GM12892 (cell line): ENCODE results near the gene PPP1R12A.

Experiments used
- DNase-seq: peaks from one replicate; pipeline ENCODE4 v3.0.0; 2011; ENCODE audit not compliant: insufficient read length
- FAIRE-seq: peaks from 2 replicates; lab custom pipeline; 2011; peaks lifted over from hg19 to GRCh38; lab: Jason Lieb, UNC
- POLR2A ChIP-seq: IDR thresholded peaks from 2 replicates; pipeline ENCODE4 v1.6.1; 2011; ENCODE audit warnings: low read depth, low read length, control low read depth
- POLR2AphosphoS5 ChIP-seq: IDR thresholded peaks from 2 replicates; pipeline ENCODE4 v1.6.1; 2011; ENCODE audit warnings: low read depth, low read length, control low read depth
- TAF1 ChIP-seq: IDR thresholded peaks from 2 replicates; pipeline ENCODE4 v1.6.1; 2011; ENCODE audit warnings: low read depth, mild to moderate bottlenecking, control low read depth, low read length, borderline replicate concordance

The PPP1R12A gene

DNA sequence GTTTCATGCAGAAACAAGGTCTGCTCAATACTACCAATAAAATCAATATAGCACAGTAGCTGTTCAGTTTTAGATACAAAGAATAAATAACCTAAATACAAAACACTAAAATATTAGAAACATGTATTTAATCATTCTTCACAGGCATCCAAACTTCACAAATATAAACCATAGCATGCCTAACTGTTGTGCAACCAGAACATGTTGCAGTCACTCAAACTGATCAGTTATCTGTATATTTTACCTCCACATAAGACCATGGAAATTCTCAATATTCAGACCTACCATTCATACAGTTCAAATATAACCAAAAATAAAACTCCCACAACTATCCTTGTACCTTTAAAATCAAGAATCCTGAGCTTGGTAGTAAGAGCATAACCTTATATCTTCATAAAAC lies 161.0 kb downstream of the PPP1R12A start:
- DNase-seq (no peak), FAIRE-seq (no peak)
- TF ChIP-seq POLR2A = no peak
- TF ChIP-seq POLR2AphosphoS5 = no peak
- no peak for TF ChIP-seq TAF1

DNA sequence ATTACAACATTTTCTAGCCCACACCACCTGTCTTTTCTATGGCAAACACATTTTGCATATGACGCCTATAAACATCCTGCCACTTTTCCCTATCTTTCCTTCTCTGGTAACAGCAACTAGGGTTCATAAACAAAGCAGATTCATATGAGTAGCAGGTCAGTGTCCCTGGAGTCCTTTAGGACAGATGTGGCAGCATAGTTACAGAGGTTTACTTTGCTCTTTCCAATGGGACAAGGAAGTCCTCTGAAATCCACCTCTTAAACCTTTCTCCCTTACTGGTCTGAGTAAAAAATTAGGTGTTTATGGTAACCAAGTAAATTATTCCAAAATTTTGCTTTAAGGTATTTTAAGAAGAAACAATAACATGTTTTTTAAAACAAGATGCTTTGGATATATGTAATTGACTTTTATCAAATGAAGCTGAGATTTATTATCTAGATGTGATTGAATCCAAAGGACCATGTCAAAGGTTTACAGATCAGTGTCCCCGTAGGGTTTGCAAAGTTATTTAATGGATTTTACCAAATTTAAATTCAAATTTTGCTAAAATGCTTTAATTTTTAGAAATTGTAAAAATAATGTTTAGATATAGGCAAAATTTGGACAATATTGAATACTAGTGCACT lies 164.9 kb downstream of the PPP1R12A start:
- no peak for FAIRE-seq
- no peak for TF ChIP-seq TAF1
- no peak for DNase-seq

DNA sequence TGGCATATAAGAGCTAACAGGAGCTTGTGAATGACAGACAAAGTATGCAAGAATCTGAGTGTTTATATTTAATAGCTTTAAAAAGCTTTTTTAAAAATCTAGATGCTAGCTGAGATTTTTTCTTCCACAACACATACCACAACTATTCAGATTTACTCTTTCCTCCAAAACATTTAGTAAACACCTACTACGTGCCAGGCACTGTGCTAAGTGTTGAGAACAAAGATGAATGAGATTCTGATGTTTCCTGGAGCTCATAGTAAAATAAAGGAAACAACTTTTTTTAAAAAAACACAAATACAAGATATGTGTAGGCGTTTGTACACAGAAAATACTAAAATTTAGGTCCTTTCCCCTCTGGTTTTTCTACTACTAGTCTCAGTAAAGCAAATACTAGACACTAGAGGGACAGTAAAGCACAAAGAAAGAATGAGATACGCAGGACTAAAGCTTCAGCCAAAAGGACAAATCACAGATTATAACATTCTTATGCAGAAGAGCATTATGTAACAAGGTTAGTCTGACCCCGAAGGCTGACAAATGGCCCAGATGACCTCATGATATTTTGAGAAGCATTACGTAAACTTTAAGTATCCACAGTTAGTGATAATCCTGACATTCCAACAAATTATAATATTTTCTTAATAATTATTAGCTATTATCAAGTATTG lies 165.6 kb downstream of the PPP1R12A start:
- FAIRE-seq = no peak
- TF ChIP-seq POLR2A (no peak), TAF1 (no peak), POLR2AphosphoS5 (no peak)

DNA sequence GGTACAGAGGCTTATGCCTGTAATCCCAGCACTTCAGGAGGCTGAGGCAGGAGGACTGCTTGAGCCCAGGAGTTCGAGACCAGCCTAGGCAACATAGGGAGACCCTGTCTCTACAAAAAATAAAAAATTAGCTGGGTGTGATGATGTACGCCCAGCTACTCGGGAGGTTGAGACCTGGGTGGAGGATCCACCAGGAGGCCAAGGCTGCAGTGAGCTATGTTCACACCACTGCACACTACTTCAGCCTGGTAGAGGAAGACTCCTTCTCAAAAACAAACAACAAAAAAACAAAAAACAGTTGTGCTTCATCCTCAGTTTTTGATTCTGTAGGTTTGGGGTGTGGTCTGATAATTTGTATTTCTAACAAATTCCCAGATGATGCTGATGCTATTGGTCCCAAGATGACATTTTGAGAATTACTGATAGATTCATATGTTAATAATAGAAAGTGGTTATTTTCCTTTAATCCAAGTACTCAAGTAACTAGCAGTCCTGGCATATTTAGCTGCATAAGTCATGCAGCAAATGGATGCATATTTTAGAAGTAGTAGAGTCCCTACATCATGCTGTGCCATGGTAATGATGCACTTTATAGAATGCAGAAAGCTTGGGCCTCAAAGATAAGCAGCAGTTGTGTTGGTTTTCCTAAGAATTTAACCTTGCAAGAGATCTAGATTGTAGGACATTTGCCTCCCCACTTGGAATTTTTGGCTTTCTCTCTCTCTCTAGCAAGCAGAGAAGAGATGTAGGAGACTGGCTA lies 168.0 kb downstream of the PPP1R12A start:
- DNase-seq (no peak), FAIRE-seq (no peak)
- TF ChIP-seq POLR2AphosphoS5 (no peak), POLR2A (no peak), TAF1 (no peak)

More for the DNA sequence above, 165.6 kb downstream of the PPP1R12A start:
- DNase-seq = no peak

DNA sequence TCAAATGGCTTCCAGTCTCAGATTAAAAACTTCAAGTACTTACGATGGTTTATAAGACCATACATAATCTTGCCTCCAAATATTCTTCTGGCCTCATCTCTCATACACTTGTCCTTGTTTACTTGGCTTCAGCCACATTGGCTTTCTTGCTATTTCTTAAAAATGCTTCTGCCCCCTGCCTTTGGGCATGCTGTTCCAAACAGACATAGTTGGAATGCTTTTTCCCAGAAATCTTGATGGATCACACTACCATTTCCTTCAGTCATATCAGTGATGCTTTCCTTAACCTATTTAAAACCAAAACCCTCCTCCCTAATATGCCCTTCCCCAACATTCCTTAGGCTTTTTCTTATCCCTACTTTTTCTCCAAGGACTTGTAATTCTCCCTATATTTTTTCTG lies 169.7 kb downstream of the PPP1R12A start:
- no peak for DNase-seq

DNA sequence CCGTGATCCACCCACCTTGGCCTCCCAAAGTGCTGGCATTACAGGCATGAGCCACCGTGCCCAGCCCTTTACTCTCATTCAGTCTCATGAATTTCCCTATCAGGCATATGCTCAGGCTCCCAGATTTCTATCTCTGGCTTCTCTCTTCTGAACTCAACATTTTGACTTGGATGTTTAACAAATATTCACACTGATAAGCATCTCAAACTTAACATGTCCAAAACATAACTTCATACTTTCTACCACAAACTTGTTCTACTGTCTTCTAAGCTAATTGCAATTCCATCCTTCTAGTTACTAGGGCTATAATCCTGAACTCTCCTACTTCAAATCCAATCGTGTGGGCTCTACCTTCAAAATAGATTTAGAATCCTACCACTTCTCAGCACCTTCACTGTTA lies 170.3 kb downstream of the PPP1R12A start:
- FAIRE-seq = no peak
- TF ChIP-seq TAF1 = no peak

More for the DNA sequence above, 169.7 kb downstream of the PPP1R12A start:
- no peak for FAIRE-seq
- TF ChIP-seq POLR2AphosphoS5 (no peak), TAF1 (no peak), POLR2A (no peak)

DNA sequence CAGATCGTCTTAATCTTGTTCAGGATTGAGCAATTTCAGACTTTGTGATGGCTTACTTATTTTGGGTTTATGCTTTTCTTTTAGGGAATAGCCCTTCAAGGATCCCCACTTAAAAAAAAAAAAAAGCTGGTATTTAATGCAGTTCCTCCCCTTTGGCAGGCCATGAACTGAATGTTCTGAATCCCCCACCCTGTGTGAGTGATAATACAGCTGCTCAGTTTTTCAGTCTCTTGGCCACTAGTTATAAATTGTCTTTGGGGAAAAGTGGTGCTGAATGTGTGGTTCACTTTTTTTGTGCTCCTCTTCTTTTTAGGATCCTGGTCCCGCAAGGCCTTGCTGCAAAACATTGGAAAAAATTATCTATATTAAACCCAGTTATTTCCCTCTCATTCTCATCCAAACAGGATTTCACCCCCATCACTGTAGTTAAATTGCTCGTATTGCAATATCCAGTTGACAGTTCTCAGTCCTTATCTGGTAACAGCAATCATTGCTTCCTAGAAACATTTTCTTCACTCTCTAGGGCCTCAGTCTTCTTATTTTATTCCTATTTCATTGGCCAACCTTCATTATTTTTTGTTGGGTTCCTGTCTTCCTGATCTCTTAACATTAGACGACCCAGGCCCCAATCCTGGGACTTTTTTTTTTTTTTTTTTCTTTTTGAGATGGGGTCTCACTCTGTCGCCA lies 171.0 kb downstream of the PPP1R12A start:
- FAIRE-seq (no peak), DNase-seq (no peak)
- no peak for TF ChIP-seq POLR2AphosphoS5
- no peak for TF ChIP-seq POLR2A
- no peak for TF ChIP-seq TAF1

More for the DNA sequence above, 170.3 kb downstream of the PPP1R12A start:
- no peak for DNase-seq

- no peak for TF ChIP-seq POLR2A
- DNase-seq (no peak), FAIRE-seq (no peak)
Observed at GRCh38 chr12:79761341-79761740, 173.6 kb downstream of the PPP1R12A start.

- no peak for FAIRE-seq
- TF ChIP-seq POLR2AphosphoS5 (no peak), POLR2A (no peak), TAF1 (no peak)
- no peak for DNase-seq
Observed at GRCh38 chr12:79747274-79747673, 187.6 kb downstream of the PPP1R12A start.

DNA sequence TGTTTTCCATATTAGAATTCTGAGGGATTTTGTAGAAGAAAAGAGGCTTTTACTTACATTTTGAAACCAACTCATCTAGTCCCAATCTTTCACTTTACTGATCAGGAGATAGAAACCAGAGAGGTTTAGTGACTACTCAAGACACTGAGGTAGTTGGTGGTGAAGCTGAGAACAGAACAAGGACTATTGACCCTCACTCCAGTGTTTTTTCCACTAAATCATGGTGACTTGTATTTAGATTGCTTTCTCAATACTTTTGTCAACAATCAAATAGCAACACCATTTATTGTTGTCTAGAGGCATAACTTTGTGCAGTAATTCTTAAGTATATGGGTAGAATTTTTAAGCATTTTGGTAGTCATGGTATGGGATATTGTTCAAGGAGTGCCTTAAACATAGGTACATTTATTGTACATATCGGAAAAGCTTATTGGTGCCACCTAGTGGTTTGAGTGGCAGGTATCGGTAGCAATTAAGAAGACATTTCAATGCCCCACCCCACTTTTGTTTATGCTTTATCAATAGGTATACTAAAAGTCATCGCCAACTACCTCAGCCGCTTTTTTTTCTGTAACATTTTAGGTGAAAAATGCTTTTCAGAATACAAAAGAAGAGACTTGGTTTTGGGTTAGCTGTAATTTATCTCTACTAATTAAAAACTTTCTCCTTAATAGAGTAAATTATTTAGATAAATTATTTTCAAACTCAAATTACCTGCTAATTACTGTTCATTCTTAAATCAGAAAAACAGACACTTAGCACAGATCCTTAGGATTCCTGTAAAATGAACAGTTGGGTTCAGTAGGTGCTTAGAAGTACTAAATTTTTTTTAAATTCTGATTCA lies 196.8 kb downstream of the PPP1R12A start:
- TF ChIP-seq POLR2A (no peak), POLR2AphosphoS5 (no peak), TAF1 (no peak)
- DNase-seq (peak; percentile 6), FAIRE-seq (no peak)

- DNase-seq = no peak
- TF ChIP-seq POLR2A (no peak), POLR2AphosphoS5 (no peak), TAF1 (no peak)
- no peak for FAIRE-seq
Observed at GRCh38 chr12:79732638-79733037, 202.3 kb downstream of the PPP1R12A start.
